ENCODE results near the gene SH3D19.
"Not testable (repeated sequence)": the region's sequence is repeated elsewhere in the genome, so short reads cannot be mapped to it uniquely, and the experiment has no call there.

The SH3D19 gene

DNA sequence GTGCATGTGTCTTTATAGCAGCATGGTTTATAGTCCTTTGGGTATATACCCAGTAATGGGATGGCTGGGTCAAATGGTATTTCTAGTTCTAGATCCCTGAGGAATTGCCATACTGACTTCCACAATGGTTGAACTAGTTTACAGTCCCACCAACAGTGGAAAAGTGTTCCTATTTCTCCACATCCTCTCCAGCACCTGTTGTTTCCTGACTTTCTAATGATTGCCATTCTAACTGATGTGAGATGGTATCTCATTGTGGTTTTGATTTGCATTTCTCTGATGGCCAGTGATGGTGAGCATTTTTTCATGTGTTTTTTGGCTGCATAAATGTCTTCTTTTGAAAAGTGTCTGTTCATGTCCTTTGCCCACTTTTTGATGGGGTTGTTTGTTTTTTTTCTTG lies 56.5 kb downstream of the SH3D19 start:
- not testable (repeated sequence) for DNase-seq

DNA sequence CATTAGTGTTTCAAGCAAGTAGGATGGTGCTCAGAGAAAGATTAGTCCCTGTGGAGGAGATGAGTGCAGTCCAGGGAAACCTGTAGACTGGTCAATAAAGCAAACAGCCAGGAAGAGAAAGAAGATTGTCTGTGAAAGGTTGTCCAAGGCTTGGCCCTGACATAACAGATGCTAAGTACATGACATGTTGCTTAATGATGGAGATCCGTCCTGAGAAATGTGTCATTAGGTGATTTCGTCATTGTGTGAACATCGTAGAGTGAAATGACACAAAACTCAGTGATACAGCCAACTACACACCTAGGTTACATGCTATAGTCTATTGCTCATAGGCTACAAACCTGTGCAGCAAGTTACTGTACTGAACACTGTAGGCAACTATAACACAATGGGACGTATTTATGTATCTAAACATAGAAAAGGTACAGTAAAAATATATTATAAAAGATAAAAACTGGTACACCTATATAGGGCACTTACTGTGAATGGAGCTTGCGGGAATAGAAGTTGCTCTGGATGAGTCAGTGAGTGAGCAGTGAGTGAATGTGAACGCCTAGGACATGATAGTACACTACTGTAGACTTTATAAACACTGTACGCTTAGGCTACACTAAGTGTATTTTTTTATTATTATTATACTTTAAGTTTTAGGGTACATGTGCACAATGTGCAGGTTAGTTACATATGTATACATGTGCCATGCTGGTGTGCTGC lies 57.4 kb downstream of the SH3D19 start:
- DNase-seq = no peak

DNA sequence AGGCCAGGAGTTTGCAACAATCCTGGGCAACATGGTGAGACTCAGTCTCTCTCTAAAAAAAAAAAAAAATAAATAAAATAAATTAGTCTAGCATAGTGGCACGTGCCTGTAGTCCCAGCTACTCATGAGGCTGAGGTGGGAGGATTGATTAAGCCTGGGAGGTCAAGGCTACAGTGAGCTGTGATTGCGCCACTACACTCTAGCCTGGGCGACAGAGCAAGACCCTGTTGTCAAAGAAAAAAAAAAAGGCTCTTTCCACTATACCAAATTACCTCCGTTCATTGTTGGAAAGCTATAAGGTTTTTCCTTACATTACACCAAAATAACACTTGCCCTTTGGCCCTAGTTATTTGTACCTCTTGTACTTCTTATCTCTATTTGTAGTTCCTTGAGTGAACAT lies 58.3 kb downstream of the SH3D19 start:
- no peak for DNase-seq

DNA sequence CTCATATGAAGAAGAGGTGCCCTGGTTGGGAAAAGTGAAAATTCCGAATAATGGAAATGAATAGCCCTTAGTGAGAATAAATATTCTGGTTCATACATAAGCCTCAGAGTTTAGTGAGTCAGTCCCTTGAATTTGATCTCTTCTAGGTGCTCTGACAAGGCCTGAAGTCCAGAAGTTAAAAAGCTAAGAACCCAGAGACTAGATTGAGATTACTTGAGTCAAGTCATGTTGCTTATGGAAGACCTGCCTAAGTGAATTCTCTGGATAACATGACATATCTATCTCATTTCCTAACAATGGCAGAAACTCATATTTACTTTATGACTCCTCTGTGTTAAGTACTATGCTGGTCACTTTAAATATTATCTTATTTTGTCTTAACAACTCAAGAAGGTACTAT lies 58.9 kb downstream of the SH3D19 start:
- DNase-seq = no peak

DNA sequence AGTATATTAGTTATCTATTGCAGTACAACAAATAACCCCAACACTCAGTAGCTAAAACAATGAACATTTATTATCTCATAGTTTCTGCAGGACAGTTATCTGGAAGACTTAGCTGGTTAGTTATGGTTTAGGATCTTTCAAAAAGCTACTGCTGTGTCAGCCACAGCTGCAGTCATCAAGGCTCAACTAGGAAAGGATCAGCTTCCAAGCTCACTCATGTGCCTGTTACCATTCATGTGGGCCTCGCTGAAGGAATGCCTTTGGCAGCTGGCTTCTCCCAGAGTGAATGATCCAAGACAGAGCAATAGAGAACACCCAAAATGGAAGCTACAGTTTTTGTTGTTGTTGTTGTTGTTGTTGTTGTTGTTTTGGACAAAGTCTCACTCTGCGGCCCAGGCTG lies 62.0 kb downstream of the SH3D19 start:
- DNase-seq = no peak

DNA sequence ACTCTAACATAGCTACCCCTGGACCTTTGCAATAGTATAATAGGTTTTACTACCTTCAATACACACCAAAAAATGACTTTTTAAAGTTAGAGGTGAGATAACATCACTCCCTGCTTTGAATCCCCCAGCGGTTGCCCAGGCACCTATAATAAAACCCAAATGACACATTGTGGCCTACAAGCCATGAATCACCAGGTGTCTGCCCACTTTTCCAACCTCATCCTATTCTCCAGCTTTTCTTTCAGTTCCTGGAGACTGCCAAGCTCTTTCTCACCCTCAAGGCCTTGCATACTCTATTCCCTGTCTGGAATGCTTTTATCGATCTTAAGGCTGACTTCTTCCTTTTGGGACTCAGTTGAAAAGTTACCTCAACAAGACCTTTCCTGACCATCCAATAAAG lies 64.9 kb downstream of the SH3D19 start:
- DNase-seq = no peak

DNA sequence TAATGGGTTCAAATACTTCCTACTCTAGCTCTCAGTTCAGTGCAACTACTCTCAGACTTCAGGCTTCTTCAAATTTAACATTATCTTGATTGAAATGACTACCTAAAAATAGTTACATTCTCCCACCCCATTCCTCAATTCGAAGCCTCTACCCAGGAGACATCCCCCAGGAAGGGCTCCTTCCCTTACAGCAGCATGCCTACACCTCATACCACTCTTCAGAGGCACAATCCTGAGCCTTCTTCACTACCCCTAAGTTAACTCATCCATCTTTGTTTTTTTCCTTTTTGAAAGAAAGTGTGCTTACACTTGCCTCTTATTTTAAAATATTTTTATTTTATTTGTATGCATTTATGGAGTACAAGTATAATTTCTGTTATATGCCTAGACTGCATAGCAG lies 65.7 kb downstream of the SH3D19 start:
- no peak for DNase-seq

DNA sequence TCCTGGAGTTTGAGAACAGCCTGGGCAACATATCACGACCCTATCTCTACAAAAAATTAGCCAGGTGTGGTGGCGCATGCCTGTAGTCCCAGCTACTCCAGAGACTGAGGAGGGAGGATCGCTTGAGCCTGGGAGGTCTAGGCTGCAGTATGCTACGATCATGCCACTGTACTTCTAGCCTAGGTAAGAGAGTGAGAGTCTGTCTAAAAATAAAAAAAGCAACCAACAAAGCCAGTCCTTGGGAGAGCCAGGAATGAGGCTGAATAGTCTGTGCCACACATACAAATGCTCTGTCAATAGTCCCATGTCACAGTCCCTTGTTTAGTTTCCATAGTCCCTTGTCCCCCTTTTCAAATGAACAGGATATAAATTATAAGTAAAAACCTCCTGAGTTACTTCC lies 67.7 kb downstream of the SH3D19 start:
- DNase-seq = no peak

DNA sequence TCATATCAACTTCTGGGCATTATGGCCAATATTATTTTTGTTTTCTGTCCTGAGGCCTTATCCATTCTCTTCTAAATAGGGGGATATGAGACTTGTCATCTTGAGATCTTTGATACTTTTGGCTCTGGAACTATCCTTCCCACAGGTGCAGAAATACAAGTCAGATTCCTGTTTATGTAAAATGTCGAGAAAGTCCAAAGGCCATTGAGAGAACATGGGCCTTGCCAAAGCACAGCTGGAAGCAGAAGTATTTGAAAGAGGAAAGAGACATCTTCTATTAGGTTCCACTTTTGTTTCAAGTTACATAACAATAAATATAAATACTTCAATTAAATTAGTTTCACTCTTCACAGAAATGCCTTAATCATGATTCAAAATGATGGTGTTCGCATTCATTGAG lies 69.3 kb downstream of the SH3D19 start:
- DNase-seq = no peak

DNA sequence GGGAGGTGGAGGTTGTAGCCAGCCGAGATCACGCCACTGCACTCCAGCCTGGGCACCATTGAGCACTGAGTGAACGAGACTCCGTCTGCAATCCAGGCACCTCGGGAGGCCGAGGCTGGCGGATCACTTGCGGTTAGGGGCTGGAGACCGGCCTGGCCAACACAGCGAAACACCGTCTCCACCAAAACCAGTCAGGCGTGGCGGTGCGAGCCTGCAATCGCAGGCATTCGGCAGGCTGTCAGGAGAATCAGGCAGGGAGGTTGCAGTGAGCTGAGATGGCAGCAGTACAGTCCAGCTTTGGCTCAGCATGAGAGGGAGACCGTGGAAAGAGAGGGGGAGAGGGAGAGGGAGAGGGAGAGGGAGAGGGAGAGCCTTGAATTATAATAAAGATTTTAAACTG lies 69.7 kb downstream of the SH3D19 start:
- DNase-seq = not testable (repeated sequence)

DNA sequence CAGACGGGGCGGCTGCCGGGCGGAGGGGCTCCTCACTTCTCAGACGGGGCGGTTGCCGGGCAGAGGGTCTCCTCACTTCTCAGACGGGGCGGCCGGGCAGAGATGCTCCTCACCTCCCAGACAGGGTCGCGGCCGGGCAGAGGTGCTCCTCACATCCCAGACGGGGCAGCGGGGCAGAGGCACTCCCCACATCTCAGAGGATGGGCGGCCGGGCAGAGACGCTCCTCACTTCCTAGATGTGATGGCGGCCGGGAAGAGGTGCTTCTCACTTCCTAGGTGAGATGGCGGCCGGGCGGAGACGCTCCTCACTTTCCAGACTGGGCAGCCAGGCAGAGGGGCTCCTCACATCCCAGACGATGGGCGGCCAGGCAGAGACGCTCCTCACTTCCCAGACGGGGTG lies 70.2 kb downstream of the SH3D19 start:
- not testable (repeated sequence) for DNase-seq

DNA sequence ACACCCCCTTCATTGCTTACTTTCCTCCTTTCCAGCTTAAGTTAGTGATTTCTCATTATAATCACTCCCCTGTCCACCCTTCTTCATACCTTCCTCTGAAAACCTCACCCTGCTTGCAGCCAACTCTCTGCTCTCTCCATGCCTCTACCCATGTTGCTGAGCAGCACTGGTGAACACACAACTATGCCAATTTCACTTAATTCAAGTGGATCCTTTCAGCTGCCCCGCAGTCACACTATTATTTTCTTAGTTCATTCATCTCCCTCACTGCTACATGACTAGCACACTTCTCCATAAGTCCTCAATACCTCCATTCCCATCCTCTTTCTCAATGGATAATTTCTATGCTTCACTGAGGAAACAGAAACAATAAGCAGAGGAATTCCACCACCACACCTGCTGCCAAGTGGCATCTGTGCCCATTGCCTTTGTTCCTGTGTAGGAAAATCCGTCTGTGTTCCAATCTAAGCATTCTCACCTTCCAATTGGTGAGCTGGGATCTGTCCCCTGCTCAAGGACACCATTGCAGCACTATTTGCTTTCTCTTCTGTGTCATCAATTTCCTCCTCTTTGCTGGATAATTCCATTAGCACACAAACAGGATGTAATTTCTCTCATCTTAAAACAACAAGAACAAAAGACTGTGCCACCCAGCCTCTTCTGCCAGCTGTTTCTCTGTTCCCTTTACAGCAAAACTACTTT lies 73.7 kb downstream of the SH3D19 start:
- no peak for DNase-seq

DNA sequence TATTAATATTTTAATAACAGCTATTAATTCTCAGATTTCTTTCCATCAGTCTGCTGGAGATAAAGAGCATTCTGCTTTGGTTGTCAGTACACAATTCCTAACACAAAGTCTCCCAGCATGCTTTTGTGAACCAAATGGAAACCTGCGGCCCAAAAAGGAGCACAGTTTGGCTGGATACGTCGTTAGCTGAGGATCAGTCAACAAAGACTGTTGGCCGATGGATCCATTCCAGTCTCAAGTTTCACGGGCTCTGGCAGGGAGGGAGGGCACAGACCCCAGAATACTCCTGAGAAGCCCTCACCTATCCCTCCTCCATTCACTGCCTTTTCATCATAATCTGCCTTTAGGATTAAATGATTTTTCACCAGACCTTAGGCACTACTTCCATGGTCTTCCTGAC lies 74.7 kb downstream of the SH3D19 start:
- no peak for DNase-seq

DNA sequence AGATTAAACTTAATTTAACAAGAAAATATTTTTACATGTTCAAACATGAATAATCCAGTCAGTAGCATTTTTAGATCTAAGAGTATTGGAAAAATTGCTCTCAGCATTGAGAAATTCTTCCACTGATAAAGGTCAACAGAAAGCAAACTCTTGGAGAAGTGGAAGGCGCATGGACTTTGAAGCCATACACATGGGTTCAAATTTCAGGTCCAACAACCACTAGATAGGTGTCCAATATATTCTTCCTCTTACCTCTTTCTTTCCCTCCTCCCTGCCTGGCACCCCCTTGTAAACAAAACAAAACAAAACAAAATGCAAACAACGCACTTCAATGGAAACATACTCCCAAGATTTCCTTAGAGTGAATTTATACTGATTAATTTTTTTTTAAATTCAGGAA lies 76.9 kb downstream of the SH3D19 start:
- DNase-seq = no peak

DNA sequence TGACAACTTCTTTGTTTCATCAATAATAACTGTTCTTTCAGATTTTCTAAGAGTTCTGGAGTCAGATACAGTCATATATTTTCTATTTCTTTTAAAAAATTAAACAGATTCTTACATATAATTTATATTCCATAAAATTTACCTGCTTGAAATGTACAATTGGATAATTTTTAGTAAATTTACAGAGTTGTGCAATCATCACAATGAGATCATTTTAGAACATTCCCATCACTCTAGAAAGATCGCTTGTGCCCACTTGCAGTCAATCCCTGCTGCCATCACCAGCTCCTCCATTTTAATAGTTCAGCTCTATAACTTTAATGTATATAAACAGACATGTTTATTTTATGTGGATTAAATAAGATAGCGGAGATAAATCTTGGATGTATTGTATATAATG lies 78.0 kb downstream of the SH3D19 start:
- no peak for DNase-seq

DNA sequence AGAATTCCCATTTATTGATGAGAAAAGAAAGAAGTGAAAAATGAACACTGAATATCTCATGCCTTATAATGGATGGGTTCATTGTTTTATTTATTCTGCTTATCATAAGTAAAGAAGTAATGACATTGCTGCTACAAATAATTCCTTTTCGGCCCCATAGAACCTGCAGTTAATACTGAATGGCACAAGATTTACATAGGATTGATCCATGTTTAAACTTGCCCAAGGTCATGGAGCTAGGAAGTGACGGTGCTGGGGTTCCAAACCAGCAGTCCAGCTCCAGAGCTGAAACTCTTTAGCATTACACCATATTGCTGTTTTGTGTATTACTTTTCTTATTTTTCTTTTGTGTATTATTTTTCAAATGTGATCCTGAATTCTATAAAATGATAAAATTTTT lies 78.7 kb downstream of the SH3D19 start:
- DNase-seq = no peak

DNA sequence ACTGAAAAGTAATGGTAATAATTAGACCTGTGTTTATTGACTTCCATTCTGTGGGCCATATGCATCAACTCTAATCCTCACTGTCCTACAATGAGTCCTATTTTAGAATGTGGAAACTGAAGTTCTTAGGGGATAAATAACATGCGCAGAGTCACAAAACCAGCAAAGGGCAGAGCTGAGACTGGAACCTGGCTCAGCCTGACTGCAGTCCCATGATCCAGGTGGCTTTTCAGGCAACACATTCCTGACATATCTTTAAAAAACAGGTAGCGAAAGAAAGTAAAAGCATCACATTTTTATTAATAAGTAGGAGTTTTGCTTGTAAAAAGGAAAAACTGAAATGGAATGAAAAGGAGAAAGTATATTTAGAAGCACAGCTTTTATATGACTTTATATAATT lies 83.1 kb downstream of the SH3D19 start:
- no peak for DNase-seq

DNA sequence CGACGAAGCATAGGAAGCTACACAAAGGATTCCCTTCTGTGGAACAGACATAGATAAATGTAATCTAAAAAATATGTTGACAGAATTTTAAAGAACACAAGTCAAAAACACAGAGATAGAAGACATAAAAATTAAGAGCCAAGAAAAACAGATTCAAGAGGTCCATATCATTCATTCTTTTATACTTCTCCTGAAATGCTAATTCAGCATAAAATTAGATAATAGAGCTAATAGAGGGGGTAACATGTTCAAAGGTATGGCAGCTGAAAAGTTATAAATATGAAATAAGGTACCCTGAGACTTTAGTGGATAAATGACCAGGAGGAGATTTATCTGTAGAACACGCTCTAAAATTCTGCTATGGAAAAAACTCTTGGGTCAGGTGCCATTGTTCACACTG lies 85.8 kb downstream of the SH3D19 start:
- no peak for DNase-seq

DNA sequence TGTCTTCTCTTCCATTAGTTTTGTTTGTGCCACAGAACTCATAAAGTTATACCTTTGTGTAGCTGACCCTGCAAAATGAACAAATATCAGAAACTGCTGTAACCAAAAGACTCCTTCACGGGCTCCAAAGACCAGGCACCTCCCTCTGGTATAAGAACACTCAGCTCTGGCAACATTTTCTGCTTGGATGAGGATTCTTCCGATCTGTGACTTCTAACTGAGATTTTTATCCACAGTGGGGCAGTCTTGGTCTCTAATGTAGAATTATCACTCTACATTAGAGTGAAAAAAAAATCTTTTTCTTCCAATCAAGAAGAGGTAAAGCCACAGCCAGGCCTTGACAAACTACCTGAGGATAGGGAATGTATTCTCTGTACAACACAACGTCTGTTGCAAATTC lies 86.9 kb downstream of the SH3D19 start:
- DNase-seq = no peak

DNA sequence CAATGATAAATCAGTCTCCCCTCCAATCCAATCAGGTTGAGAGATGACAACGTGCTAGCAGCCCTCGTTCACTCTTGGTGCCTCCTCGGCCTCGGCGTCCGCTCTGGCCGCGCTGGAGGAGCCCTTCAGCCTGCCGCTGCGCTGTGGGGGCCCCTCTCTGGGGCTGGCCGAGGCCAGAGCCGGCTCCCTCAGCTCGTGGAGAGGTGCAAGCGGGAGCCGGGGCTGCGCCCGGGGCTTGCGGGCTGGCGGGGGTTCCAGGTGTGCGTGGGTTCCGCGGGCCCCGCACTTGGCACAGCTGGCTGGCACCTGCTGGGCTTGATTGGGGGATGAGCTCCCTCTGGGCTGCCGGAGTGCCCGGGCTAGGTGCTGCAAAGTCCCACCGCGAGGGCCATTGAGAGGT lies 89.4 kb downstream of the SH3D19 start:
- no peak for DNase-seq

DNA sequence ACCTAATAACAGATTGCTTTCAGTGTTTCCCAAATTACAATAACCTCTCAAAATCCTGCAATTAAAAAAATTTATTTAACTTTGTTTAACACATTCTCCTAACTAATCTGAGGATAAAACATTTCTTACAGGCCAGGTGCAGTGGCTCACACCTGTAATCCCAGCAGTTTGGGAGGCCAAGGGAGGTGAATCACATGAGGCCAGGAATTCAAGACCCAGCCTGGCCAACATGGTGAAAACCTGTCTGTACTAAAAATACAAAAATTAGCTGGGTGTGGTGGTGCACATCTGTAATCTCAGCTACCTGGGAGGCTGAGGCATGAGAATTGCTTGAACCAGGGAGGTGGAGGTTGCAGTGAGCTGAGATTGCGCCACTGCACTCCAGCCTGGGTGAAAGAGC lies 90.0 kb downstream of the SH3D19 start:
- not testable (repeated sequence) for DNase-seq

DNA sequence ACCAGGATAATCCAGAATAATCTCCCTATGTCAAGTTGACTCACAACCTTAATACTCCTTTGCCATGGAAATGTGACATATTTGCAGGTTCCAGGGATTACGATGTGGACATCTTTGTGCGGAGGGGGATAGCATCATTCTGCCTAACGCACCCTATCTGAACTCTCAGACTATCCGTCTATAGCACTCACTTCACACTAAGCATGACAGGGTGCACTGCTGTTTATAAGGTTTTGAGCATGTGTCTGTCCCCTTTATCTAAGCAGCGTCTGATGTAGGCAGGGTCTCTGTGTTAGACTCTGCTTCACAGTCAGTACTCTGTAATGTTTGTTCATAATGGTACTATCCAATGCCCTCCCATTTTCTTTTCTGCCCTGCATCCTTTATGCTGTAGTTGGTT lies 91.8 kb downstream of the SH3D19 start:
- DNase-seq = no peak

DNA sequence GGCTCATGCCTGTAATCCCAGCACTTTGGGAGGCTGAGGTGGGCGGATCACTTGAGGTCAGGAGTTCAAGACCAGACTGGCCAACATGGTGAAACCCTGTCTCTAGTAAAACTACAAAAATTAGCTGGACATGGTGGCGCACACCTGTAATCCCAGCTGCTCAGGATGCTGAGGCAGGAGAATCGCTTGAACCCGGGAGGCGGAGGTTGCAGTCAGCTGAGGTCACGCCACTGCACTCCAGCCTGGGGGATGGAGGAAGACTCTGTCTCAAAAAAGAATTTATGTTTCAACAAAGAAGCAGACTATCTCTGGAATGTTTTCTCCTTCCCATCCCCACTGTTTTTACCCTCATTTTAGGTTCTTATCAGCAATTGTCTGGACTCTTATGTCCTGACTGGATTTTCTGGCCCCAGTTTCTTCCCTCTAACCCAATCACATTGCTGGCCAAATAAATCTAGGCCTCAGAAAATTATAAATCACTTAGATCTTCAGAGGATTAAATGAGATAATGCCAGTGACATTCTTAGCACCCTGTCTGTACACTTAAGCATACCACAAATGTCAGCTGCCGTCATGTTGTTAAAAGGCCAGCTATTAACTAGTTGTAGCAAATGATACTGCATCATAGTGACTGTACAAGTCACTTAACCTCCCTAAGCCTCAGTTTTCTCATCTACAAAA lies 93.3 kb downstream of the SH3D19 start:
- DNase-seq = no peak

Data from T-helper 2 cell (primary cell).